Measurements from ENCODE around the gene TTC8.

DNA sequence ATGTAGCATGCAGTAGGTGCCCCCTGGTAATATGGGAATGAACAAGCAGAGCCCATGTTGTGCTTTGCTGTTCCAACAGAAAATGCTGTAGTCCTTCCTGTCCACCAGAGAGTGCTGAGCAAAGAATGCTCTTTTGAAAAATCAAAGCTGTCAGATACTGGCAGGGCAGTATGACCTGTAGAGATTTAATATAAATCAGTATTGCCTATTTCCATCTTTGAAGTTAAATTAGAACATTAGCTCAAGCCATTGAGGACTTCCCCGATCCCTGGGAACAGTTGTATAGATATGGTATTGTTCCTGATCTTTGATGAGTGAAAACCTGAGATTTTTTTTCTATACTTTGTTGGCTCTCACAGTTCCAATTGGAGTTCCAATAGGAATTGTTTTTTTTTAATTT is 13.0 kb downstream of the TTC8 start:
- TF ChIP-seq POLR2A (IDR thresholded peaks at IDR 0.05; ENCODE audit: low read depth, low read length) (no peak), POLR2AphosphoS5 (IDR thresholded peaks at IDR 0.05; ENCODE audit: low read depth, low read length) (no peak)

Data from GM12892 (cell line).